Measurements from ENCODE around the gene VAV2. TPM values are rescaled to one million over a fixed set of nuclear protein-coding genes. Genes with fewer than 3 reads are reported as not detected.

Gene VAV2
- polyA plus RNA-seq, 10 donors, result 12.0 to 16.7 (median 14.3) TPM

DNA sequence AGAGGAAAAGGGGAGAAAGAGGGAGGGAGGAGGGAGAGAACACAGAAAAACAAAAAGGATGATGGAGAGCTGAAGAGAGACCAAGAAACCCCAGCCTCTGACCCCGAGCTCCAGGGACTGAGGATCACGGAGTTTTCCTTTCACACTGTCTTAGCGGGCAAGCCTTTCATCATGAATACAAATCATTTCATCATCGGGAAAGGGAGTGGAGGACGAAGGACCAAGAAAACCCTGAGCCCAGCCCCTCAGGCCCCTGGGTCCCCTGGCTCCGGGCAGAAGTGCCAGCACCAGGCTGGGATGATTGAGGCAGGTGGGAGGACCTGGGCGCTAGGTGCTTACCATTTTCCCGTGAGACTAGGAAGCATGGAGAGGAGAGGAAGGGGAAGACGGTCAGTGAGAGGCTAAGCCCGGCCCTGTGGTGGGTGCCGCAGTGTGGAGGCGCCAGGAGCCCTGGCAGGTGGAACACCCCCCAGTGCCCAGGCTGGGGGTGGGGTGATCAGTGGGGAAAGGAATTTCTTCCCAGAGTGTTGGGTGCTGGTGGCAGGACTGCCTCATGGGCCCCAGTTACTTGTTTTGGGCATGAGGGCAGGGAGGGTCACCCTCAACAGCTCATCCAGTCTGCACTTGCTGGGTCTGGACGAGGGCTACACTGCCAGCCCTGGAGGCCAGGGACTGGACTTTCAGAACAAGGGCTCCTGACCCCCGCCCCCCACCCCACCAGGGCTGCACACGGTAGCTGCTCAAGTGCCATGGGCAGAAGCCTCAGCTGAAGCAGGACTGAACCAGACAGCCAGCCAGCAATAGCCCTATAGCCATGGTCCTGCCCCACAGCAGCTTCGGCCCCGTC is 205.0 kb downstream of the VAV2 start:
- DNase-seq, result no peak

DNA sequence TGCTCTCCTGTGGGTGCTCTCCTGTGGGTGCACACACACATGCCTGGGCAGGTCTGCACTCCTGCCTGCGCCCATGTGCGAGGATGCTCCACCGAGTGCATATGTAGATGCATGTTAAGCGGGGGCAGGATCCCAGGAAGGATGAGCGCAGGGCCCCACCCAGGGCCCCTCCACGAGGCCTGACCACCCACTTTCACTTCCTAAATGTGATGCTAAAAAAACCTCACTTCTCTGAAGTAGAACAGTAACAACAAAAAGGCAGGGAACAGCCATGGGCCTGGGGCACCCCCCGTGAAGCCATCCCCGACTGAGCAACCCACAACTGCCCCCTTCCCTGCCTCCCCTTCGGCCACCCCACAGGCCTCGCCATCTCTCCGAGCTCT is 205.8 kb downstream of the VAV2 start:
- DNase-seq, result no peak

- no peak for DNase-seq
Measured at GRCh38 chr9:133785753-133786370, 206.3 kb downstream of the VAV2 start.

DNA sequence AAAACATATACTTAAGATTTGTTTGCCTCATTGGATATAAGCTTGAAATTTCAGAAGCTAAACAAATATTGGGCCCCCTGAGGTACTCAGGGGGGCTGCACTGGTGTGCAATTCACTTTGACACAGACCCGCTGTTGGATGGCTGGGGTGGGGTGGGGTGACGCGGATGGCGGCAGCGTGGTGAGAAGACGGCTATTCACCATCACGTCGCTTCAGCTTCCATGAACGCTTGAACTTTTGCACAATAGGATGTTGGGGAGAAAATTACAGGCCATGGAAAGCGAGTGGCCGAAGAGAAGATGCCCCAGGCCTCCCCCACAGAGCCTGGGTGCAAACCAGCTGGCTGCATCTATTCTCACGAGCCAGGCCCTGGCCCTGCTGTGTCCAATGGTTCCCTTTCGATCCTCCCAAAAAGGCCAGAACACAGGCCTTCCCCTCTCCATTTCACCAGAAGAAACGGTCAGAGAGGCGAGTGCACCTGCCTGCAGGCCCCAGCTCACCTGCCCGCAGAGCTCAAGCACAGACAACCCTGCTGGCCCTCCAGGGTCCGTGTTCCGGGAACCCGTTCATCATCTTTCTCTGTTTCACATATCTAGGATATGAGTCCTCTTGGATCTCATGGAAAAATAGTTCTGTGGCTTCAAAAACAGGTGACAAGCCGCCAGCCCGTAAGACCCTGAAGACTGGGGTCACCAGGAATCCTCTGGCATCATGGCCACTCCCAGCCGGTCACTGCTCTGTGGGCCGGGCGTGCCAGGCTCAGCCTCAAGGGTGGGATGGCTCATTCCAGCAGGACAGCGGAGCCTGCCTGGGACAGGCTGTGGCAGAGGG is 207.2 kb downstream of the VAV2 start:
- DNase-seq, result no peak

GRCh38 chr9:133783331-133783731 is 208.8 kb downstream of the VAV2 start:
- DNase-seq, result no peak

DNA sequence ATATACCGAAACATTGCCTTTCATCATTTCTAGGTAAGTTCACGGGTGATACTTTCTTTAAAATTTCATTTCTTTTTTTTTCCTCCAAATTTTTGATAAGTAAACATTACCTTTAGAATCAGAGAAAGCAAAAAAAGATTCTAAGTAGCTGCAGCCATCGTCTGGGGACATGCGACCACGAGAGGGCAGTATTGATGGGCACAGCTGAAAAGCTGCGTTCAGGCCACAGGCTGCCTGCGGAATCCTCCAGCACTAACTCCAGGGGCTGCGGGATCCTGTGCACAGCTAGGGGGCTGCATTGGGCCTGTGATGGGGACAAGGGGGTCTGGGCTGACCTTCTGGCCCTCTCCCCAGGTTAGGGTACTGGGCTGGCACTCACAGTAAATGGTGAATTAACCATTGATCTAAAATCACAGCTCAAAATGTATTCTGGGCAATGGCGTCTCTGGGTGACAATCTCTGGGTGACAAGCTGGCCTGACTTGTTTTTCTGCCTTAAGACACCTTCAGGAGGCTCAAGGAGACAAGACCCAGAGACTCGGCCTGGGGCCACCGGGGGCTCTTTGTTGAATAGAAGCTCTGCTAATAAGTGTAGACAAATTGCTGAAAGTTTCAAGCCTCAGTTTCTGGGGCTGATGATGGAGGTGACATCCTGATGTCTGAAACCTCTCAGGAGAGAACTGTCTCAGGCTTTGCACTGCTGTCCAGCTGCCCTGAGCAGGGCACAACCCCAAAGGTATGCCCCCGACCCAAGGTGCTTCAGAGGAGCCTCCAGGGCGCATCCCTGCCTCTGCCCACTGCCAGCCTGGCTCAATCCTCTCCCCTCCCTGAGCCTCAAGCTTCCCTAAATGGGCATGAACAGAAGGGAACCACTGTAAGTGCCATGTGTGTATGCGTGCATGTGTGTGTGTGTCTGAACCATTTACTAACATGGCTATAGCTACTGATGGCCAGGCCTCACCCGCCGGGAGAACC is 209.7 kb downstream of the VAV2 start:
- DNase-seq, result peak; percentile 51 to 82 (median 78)

DNA sequence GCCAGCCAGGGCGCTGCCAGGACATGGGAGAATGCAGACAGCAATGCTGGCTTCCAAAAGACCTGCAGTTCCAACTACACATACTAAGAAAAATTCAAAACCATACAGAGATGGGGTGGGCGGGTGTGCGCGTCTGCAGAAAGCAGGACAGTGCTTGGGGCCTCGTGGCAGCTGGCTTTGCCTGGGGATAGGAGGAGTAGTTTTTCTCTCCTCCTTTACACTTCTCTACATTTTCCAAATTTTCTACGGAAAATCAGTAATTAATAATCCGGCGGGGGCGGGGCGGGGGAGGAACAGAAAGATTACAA is 210.3 kb downstream of the VAV2 start:
- DNase-seq, result no peak

DNA sequence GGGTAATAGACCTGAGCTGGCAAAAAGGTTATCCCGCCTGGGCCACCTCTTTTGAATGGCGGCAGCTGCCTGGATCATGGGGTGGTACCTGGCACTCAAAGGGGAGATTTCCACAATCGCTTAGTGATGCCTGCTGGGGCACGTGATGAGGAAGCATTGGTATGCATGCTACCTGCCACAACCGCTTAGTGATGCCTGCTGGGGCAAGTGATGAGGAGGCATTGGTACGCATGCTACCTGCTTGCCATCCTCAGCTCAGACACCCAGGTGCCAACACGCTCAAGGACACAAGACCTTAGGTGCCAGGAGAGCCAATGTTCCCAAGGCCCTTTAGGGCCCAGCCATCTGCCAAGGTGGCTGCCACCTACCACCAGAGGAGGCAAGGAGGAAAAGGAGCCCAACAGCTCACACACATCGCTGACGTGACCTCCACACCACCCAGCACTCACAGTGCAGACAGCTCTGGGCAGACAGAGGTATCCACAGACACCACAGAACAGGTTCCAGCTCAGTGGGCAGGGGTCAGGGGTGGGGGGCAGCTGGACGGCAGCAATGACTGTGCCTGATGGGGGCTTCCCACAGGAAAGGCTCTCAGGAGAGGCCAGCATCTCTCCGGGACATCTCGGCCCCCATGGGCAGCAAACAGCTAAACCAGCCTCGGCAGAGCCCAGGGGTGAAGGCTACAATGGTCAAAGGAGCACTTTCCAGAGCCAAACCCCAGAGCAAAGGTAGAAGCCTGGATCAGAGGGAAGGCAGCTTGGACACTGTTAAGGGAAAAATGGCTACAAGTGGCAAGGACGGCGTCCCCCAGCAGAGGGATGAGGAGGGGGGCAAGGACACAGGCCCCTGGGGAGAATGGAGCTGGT is 210.9 kb downstream of the VAV2 start:
- no peak for DNase-seq

DNA sequence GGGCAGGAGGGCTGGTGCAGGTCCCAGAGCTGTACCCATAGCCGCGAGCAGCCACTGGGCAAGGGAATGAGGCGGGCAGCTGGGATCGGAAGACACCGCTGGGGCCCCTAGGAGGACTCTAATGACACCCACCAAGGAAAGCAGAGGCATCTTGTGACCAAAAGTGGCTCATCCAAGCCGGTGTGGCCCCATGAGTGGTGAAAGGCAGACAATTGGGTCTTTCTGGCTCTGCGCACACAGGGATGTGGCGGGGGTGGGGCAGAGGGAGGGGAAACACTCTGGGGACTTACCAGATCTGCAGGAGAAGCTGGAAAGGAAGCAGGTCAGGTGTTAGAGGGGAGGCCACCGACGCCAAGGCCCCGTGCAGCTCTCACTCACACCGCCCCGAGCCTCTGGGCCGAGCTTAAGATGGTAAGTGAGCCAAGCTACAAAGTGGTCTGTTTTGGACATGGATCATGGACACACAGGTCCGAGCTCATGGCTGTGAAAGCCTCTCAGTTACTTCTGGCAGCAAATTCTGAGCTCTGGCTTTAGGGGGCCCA is 211.6 kb downstream of the VAV2 start:
- no peak for DNase-seq

GRCh38 chr9:133779516-133780403 is 212.4 kb downstream of the VAV2 start:
- DNase-seq, result no peak

- DNase-seq, result no peak
Measured at GRCh38 chr9:133779081-133779480, 213.0 kb downstream of the VAV2 start.

DNA sequence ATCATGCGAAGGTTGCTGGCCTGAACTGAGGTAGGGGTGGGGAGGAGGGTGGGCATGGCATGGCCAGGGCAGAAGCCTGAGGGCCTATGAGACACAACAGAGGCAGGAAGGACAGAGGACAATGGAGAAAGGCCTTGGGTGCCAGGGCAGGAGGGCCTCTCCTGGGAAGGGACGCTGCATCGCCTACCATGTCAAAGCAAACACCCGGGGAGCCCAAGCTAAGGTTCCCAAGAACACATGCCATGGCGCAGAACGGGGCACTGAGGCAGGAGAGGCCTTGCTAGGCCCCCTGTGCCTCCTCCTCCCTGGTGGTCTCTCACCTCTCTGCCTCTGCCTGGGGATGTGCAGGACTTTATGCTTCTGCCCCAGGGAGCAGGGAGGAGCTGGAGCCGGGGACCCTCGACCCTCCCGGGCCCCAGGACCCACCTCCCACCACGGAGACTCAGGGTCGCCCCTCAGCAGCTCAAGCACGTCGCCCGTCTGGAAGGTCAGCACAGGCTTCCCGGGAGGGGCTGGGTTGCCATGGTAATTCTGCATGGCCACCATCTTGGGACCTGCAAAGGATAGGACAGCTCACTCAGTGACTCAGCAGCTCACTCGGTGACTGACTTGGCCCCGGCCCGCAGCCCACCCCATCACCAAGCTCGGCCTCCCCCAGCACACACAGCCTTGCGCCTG is 213.6 kb downstream of the VAV2 start:
- no peak for DNase-seq

- DNase-seq, result no peak
Measured at GRCh38 chr9:133777871-133778270, 214.3 kb downstream of the VAV2 start.

DNA sequence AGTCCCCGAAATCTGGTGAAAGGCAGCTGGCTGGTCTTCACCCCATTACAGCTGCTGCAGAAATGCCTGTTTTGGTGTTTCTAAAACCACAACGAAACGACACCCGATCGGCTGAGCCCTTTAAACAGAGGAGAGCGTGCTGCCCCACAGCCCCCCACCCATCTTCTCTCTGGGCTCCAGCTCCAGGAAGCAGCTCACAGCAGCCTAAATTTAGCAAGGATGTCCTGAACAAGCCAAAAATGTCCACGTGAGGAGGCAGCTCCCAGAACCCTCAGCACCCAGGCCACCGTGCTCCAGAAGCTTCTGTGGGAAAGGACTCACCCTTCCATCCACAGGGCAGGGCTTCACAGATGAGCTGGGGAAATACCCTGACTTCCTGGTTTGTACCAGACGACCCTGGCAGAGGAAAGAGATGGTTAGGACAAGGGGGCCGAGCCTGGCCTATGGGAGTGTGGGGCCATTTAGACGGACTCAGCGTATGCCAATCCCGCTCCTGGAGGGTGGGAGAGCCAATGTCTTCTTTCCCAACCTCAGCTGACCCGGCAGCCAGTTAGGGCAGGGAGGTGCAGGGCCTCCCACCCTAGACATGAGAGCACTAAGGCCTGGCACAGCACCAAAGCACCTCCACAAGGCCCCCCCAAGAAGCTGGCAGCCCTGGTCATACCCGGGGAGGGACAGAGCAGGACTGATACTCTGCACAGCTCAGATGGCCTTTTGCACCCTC is 214.9 kb downstream of the VAV2 start:
- DNase-seq, result no peak

DNA sequence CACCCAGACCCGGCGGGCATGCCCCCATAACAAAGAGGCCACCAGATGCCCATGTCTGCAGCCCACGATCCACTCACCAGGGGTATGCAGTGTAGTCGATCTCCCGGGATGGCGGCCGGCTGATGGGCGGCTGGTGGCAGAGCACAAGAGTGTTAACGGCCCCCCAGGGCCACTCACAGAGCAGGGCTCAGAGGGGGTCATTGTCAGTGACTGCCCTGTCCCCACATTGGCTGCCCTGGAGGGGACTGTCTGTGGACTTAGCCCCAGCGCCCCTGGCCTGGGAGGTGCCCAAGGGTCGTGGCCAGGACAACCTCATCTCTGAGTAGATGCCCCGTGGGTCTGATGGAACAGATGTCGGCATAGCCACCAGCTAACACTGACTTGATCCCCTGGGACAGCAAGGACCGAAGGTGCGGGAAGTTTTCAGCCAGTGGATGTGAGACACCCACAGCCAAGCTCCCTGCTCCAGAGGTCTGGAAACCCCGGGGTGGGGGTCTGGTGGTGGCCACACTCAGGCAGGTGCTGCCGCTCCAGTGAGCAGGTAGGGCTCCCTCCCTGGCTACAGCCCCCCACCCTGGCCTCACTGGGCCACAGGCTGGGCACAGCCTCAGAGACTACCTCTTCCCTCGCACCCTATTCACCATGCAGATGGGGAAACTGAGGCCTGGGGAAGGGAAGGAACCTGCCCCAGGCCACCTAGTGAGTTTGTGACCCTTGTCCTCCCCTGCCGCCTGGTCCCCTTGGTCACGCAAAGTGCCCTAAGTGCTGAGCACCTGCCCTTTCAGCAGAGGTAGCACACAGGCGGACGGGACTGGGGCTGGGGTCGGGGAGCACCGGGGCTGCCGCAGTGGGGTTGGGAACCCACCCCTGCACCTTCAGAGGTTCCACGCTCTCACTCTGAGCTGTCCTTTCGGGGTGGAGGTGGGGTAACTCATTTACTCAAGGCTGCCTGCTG is 215.9 kb downstream of the VAV2 start:
- no peak for DNase-seq

DNA sequence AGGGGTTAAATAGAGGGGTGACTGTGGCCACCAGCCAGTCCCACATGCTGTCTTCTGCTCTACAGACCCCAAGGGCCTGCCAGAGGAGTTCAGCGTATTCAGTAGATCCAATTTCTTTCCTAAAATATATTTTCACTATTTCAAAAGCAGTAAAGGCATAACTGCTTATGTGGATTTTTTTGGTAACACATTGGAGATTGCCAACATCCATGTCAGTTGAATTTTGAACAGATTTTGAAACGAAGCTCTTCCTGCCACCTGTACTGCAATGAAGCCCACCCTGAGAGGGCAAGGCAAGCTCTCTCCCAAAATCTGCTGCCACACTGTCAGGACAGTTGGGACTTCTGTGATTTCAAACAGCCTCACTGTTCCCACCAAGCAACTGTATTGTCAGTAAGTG is 216.8 kb downstream of the VAV2 start:
- no peak for DNase-seq

DNA sequence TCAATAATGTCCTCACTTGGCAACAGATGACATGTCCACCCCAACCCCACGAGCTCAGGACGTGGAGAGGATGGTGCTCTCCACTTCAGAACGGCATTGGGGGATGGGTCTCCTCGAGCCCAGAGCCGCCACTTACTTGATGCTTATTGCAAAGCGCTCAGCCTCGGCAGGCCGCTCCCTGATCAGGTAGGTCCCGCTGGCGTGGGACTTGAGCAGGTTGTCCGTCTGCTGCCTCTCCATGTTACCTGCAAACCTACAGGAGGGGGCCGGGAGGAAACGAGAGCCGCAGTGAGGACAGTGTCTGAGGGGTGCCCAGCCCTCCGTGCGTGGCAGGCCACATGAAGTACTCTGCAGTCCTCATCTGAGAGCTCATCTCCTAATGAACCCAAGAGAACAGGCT is 217.3 kb downstream of the VAV2 start:
- DNase-seq, result no peak
